ENCODE results near the gene RAB10.
"Not testable (repeated sequence)": the region's sequence is repeated elsewhere in the genome, so short reads cannot be mapped to it uniquely, and the experiment has no call there.

The RAB10 gene

GRCh38 chr2:26166541-26166940 lies 132.7 kb downstream of the RAB10 start:
- DNase-seq, result not testable (repeated sequence)

- no peak for DNase-seq
Observed at GRCh38 chr2:26168785-26169184, 134.9 kb downstream of the RAB10 start.

GRCh38 chr2:26169226-26169625 lies 135.3 kb downstream of the RAB10 start:
- DNase-seq, result no peak

- DNase-seq, result no peak
Observed at GRCh38 chr2:26169681-26170414, 136.0 kb downstream of the RAB10 start.

- no peak for DNase-seq
Observed at GRCh38 chr2:26170795-26171194, 136.9 kb downstream of the RAB10 start.

- no peak for DNase-seq
Observed at GRCh38 chr2:26172189-26172870, 138.4 kb downstream of the RAB10 start.

- no peak for DNase-seq
Observed at GRCh38 chr2:26172871-26173775, 139.2 kb downstream of the RAB10 start, which contains the start of gene GAREM2. GAREM2 (plus strand) TSS chr2:26173088; CDS start chr2:26173221, 133 bp downstream.

- DNase-seq, result no peak
Observed at GRCh38 chr2:26173776-26174482, 140.0 kb downstream of the RAB10 start.

- DNase-seq, result no peak
Observed at GRCh38 chr2:26174691-26175465, 141.0 kb downstream of the RAB10 start.

GRCh38 chr2:26175466-26176278 lies 141.8 kb downstream of the RAB10 start:
- DNase-seq, result no peak

- DNase-seq, result no peak
Observed at GRCh38 chr2:26176279-26176615, 142.4 kb downstream of the RAB10 start.

GRCh38 chr2:26177122-26177521 lies 143.2 kb downstream of the RAB10 start:
- no peak for DNase-seq

GRCh38 chr2:26178246-26178645 lies 144.4 kb downstream of the RAB10 start:
- DNase-seq, result no peak

GRCh38 chr2:26178746-26179436 lies 145.0 kb downstream of the RAB10 start:
- no peak for DNase-seq

- no peak for DNase-seq
Observed at GRCh38 chr2:26179446-26179913, 145.6 kb downstream of the RAB10 start.

GRCh38 chr2:26182441-26182840 lies 148.6 kb downstream of the RAB10 start:
- no peak for DNase-seq

GRCh38 chr2:26182887-26183630 lies 149.2 kb downstream of the RAB10 start:
- DNase-seq, result no peak

GRCh38 chr2:26184121-26184520 lies 150.2 kb downstream of the RAB10 start:
- DNase-seq, result no peak

GRCh38 chr2:26184555-26185303 lies 150.8 kb downstream of the RAB10 start:
- peak; percentile 88 for DNase-seq
